RWPE1 (cell line): Measurements from ENCODE around the gene S100A8.
A peak's percentile ranks its signal among the peaks of the same experiment; 100 is the strongest.
"Not testable (repeated sequence)": the region's sequence is repeated elsewhere in the genome, so short reads cannot be mapped to it uniquely, and the experiment has no call there.

Experiments
- CTCF ChIA-PET: fragments of 350-600 bp; sonication (Branson Sonifier 250); formaldehyde crosslinking; extraction: SDS; loops from one replicate; lab custom pipeline; 2021; lab: Yijun Ruan, JAX
- POLR2A ChIA-PET: fragments of 400-600 bp; formaldehyde crosslinking; extraction: SDS; loops from one replicate; lab custom pipeline; 2020; ENCODE audit warnings: antibody characterized with exemption; ENCODE audit not compliant: low non-redundant PET; lab: Yijun Ruan, JAX
- DNase-seq: peaks from one replicate; pipeline ENCODE4 v3.0.0; 2012; ENCODE audit warnings: low spot score
- H3K27ac ChIP-seq: fragments of 450-650 bp; 2 replicates; pipeline ENCODE4 v1.5.1; 2017
- CTCF ChIP-seq: fragments of 450-650 bp; conservative IDR thresholded peaks from 2 replicates; pipeline ENCODE4 v1.5.1; 2017; ENCODE audit warnings: low read depth, mild to moderate bottlenecking

S100A8 gene

DNA sequence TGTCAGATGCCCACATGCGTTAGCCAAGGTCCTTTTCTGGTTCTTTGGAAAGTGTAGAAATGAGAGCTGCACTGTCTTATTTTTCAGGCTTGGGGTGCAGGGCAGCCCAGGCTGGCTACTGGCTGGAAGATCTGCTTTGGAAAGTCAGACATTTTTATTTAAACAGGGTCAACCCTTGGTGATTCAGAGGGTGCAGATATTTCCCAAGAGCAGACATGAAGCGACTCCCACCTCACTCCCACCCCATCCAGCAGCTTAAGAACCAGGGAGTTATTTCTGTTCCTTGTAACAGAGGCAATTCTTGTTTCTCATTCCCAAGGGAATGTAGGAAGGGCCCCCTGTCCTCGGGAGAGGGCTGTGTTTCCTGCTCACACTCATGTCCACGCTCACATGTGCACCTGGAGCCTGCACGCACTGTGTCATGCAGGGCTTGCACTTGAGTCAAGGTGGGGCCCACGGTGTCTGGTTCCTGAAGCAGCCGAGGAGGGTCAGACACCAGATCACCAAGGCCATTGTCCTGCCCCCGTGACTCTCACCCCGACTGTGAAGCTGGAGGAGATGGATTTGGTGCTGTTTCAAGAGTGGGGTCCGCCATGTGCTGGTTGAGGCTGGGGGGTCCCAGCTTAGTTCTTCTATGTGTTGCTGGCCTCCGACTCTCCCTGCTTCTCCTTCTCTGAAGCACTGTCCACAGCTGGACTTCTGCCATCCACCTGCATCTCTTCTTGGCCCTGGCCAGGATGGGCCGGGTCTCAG, 26.4 kb upstream of the S100A8 start:
- ChIA-PET POLR2A (no interaction called here), CTCF (interaction anchor here (0.5 to 1.0 kb wide), 2 partner anchors 48 to 154 kb away, joined by 3 read pairs; no protein-coding TSS in a partner anchor)
- no peak overlapping the region for H3K27ac ChIP-seq
- TF ChIP-seq CTCF: no peak
- no peak for DNase-seq

GRCh38 chr1:153415850-153416570, 25.1 kb upstream of the S100A8 start, which contains the start of gene S100A7A:
TSS of gene S100A7A (plus strand) at chr1:153416520. CDS start at chr1:153418083, 1,563 bp downstream.
- POLR2A ChIA-PET: no interaction called here
- TF ChIP-seq CTCF: no peak
- no peak for DNase-seq
- CTCF ChIA-PET: no interaction called here
- H3K27ac ChIP-seq: no peak within 1 kb of the TSS

- CTCF ChIA-PET, DNase-seq, POLR2A ChIA-PET, H3K27ac ChIP-seq: not testable (repeated sequence)
Measured at GRCh38 chr1:153413961-153414360, 23.1 kb upstream of the S100A8 start.

DNA sequence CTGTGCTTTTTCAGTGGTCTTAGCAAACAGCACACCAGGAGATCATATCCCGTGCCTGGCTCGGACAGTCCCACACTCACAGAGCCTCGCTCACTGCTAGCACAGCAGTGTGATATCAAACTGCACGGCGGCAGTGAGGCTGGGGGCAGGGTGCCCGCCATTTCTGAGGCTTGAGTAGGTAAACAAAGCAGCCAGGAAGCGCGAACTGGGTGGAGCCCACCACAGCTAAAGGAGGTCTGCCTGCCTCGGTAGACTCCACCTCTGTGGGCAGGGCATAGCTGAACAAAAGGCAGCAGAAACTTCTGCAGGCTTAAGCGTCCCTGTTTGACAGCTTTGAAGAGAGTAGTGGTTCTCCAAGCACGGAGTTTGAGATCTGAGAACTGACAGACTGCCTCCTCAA, 16.4 kb upstream of the S100A8 start:
- CTCF ChIA-PET: interaction anchor here (1.1 to 1.2 kb wide), 2 partner anchors 52 to 88 kb away, joined by 3 to 5 read pairs; no protein-coding TSS in a partner anchor
- POLR2A ChIA-PET, DNase-seq, H3K27ac ChIP-seq: not testable (repeated sequence)

GRCh38 chr1:153405825-153406599, 15.1 kb upstream of the S100A8 start:
- POLR2A ChIA-PET, H3K27ac ChIP-seq, DNase-seq: not testable (repeated sequence)
- CTCF ChIA-PET: interaction anchor here (1.4 to 1.6 kb wide), 2 partner anchors 53 to 88 kb away, joined by 7 to 11 read pairs; no protein-coding TSS in a partner anchor

GRCh38 chr1:153404768-153405167, 13.9 kb upstream of the S100A8 start:
- no peak overlapping the region for H3K27ac ChIP-seq
- ChIA-PET POLR2A (no interaction called here), CTCF (interaction anchor here (0.5 to 1.6 kb wide), 12 partner anchors 10 to 1179 kb away, joined by 3 to 11 read pairs (median 3); partner anchors contain the start of genes S100A12 and S100A8)
- DNase-seq: peak; percentile 58
- TF ChIP-seq CTCF: peak; percentile 59

DNA sequence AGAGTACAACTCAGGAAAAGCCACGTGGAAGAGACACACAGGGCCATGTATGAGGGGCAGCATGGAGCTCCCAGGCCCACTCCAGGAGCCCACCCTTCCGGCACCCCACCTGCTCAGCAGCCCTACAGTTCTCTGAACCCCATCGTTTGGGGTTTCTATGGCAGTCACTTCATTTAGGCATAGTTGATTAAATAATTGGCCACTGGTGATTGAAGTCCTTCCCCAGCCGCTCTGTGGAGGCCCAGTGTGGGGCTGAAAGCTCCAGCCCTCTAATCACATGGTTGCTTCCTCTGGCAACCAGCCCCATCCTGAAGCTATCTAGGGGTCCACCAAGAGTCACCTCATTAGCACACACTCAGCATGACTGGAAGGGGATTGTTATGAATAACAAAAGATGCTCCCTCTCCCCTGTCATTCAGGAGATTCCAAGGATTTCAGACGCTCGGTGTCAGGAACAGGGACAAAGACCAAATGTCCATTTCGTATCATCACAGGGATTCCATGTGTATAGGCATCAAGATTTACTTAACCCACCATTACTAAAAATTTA, 13.3 kb upstream of the S100A8 start:
- TF ChIP-seq CTCF: no peak
- DNase-seq: no peak
- ChIA-PET CTCF (interaction anchor here (0.5 to 1.6 kb wide), 9 partner anchors 13 to 1178 kb away, joined by 3 to 11 read pairs (median 3); partner anchors contain the start of genes S100A12 and S100A8), POLR2A (no interaction called here)
- H3K27ac ChIP-seq: no peak overlapping the region
